Measurements from ENCODE around the gene TPST2. TPM values are rescaled to one million over a fixed set of nuclear protein-coding genes. Genes with fewer than 3 reads are reported as not detected.

Gene TPST2
- total and polyA plus RNA-seq, 10 of the 15 experiments (the other 5 are each of a cell fraction or from before 2014, with no cell fraction given), result 6.3 to 33.7 (median 28.4) TPM

DNA sequence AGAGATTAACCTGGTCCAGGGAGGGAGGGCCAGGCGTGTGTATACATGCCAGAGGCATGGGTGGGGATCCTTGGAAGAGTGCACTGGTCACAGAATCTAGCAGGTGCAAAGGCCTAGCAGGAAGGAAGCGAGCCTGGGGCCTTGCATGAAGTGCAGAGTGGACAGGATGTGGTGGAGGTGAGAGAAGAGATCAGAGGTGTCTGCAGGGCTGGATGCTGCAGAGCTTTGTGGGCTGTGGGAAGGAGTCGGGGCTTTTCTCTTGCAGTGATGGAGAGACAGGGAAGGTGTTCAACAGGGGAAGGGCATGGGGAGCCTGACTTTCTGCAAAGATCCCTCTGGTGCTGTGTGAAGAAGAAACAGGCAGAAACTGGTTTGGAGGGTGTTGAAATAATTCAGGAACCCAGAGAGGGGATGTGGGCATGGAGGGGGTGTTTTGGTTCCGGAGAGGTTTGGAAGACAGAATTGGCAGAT, 2.5 kb upstream of the TPST2 start (continued):
- TF ChIP-seq ETV6 (conservative IDR thresholded peaks at IDR 0.05 in 1 of 2, IDR thresholded peaks at IDR 0.05 in 1 of 2; ENCODE audit: borderline replicate concordance in 1 of 2, low read depth in 1 of 2) (peak in 1 of 2 experiments; percentile 75; a peak in 2 of 4 replicates), TAF1 (IDR thresholded peaks at IDR 0.05; ENCODE audit: borderline replicate concordance, low read depth, low read length) (no peak), BCL11A (IDR thresholded peaks at IDR 0.05; ENCODE audit: low read depth, low read length) (peak; percentile 79), GABPA (IDR thresholded peaks at IDR 0.05; ENCODE audit: low read depth) (0 out of 2 replicates have a peak, but pooled peaks have one; percentile 57), DPF2 (IDR thresholded peaks at IDR 0.05) (peak; percentile 85), GATAD2B (conservative IDR thresholded peaks at IDR 0.05; ENCODE audit: low read depth) (peak; percentile 66; the same call in 1 of the 2 replicates), POLR2AphosphoS2 (IDR thresholded peaks at IDR 0.05; ENCODE audit: low read depth, low read length) (no peak), RCOR1 (conservative IDR thresholded peaks at IDR 0.05; ENCODE audit: low read depth, low read length) (0 out of 2 replicates have a peak, but pooled peaks have one; percentile 60), SMAD1 (IDR thresholded peaks at IDR 0.05; ENCODE audit: low read depth, partially characterized antibody) (no peak), NRF1 (conservative IDR thresholded peaks at IDR 0.05; ENCODE audit: low read depth, low read length) (no peak), SP1 (IDR thresholded peaks at IDR 0.05; ENCODE audit: low read depth, low read length) (peak; percentile 63), EED (IDR thresholded peaks at IDR 0.05; ENCODE audit: low read depth) (peak; percentile 93), IKZF2 (IDR thresholded peaks at IDR 0.05) (peak; percentile 97), CBFB (IDR thresholded peaks at IDR 0.05; ENCODE audit: low read depth) (peak; percentile 61), ZBTB40 (IDR thresholded peaks at IDR 0.05; ENCODE audit: borderline replicate concordance) (no peak; the same call in 1 of the 2 replicates), HDAC2 (IDR thresholded peaks at IDR 0.05) (no peak), POLR2AphosphoS5 (IDR thresholded peaks at IDR 0.05; ENCODE audit: low read length) (no peak), NFIC (IDR thresholded peaks at IDR 0.05; ENCODE audit: low read depth, low read length) (peak; percentile 51; the same call in 1 of the 2 replicates)
- TF ChIP-seq, protein P1, sequence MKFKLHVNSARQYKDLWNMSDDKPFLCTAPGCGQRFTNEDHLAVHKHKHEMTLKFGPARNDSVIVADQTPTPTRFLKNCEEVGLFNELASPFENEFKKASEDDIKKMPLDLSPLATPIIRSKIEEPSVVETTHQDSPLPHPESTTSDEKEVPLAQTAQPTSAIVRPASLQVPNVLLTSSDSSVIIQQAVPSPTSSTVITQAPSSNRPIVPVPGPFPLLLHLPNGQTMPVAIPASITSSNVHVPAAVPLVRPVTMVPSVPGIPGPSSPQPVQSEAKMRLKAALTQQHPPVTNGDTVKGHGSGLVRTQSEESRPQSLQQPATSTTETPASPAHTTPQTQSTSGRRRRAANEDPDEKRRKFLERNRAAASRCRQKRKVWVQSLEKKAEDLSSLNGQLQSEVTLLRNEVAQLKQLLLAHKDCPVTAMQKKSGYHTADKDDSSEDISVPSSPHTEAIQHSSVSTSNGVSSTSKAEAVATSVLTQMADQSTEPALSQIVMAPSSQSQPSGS (IDR thresholded peaks at IDR 0.05; ENCODE audit: low read length), result no peak; the same call in 1 of the 2 replicates
- TF ChIP-seq, protein P2, sequence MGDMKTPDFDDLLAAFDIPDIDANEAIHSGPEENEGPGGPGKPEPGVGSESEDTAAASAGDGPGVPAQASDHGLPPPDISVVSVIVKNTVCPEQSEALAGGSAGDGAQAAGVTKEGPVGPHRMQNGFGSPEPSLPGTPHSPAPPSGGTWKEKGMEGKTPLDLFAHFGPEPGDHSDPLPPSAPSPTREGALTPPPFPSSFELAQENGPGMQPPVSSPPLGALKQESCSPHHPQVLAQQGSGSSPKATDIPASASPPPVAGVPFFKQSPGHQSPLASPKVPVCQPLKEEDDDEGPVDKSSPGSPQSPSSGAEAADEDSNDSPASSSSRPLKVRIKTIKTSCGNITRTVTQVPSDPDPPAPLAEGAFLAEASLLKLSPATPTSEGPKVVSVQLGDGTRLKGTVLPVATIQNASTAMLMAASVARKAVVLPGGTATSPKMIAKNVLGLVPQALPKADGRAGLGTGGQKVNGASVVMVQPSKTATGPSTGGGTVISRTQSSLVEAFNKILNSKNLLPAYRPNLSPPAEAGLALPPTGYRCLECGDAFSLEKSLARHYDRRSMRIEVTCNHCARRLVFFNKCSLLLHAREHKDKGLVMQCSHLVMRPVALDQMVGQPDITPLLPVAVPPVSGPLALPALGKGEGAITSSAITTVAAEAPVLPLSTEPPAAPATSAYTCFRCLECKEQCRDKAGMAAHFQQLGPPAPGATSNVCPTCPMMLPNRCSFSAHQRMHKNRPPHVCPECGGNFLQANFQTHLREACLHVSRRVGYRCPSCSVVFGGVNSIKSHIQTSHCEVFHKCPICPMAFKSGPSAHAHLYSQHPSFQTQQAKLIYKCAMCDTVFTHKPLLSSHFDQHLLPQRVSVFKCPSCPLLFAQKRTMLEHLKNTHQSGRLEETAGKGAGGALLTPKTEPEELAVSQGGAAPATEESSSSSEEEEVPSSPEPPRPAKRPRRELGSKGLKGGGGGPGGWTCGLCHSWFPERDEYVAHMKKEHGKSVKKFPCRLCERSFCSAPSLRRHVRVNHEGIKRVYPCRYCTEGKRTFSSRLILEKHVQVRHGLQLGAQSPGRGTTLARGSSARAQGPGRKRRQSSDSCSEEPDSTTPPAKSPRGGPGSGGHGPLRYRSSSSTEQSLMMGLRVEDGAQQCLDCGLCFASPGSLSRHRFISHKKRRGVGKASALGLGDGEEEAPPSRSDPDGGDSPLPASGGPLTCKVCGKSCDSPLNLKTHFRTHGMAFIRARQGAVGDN (IDR thresholded peaks at IDR 0.05), result peak; percentile 77
